C4-2B (cell line): ENCODE data around the gene RRAGD.

ENCODE experiments used
- H3K27ac ChIP-seq: fragments of 450-650 bp; 2 replicates; pipeline ENCODE4 v1.5.1; 2017
- CTCF ChIP-seq: fragments of 450-650 bp; conservative IDR thresholded peaks from 2 replicates; pipeline ENCODE4 v1.5.1; 2017; ENCODE audit warnings: mild to moderate bottlenecking
- ZFX ChIP-seq: fragments of 450-650 bp; IDR thresholded peaks from 2 replicates; pipeline ENCODE4 v1.6.1; 2017

Gene RRAGD

GRCh38 chr6:89443658-89444057, 31.6 kb upstream of the RRAGD start:
- TF ChIP-seq ZFX (no peak), CTCF (no peak)
- no peak overlapping the region for H3K27ac ChIP-seq

- TF ChIP-seq ZFX (no peak), CTCF (no peak)
These were observed 28.1 kb upstream of the RRAGD start for GRCh38 chr6:89440200-89440599.

GRCh38 chr6:89439014-89439413, 26.9 kb upstream of the RRAGD start:
- no peak overlapping the region for H3K27ac ChIP-seq
- TF ChIP-seq ZFX = no peak
- no peak for TF ChIP-seq CTCF

More at GRCh38 chr6:89440200-89440599, 28.1 kb upstream of the RRAGD start:
- no peak overlapping the region for H3K27ac ChIP-seq

- TF ChIP-seq ZFX = no peak
- no peak overlapping the region for H3K27ac ChIP-seq
These were observed 26.2 kb upstream of the RRAGD start for GRCh38 chr6:89438248-89438647.

- H3K27ac ChIP-seq = no peak overlapping the region
- TF ChIP-seq CTCF (no peak), ZFX (no peak)
These were observed 24.2 kb upstream of the RRAGD start for GRCh38 chr6:89436226-89436625.

- H3K27ac ChIP-seq = no peak overlapping the region
- TF ChIP-seq CTCF (no peak), ZFX (no peak)
These were observed 22.9 kb upstream of the RRAGD start for GRCh38 chr6:89434954-89435353.

- TF ChIP-seq CTCF = no peak
- TF ChIP-seq ZFX = no peak
- no peak overlapping the region for H3K27ac ChIP-seq
These were observed 22.1 kb upstream of the RRAGD start for GRCh38 chr6:89434150-89434499.

- TF ChIP-seq CTCF (peak; percentile 34), ZFX (no peak)
These were observed 21.4 kb upstream of the RRAGD start for GRCh38 chr6:89433252-89434149.

More at GRCh38 chr6:89433252-89434149, 21.4 kb upstream of the RRAGD start:
- H3K27ac ChIP-seq = no peak overlapping the region
